H1 (cell line): Measurements from ENCODE around the gene CELF2. TPM values are rescaled to one million over a fixed set of nuclear protein-coding genes. Genes with fewer than 3 reads are reported as not detected.

Experiments
- BRCA1 ChIP-seq: IDR thresholded peaks from 2 replicates; pipeline ENCODE4 v1.6.1; 2012; ENCODE audit warnings: low read depth, low read length, improper control_type of control experiment
- CHD7 ChIP-seq: fragments of 300-600 bp; sonication (generic); IDR thresholded peaks from 2 replicates; pipeline ENCODE4 v1.7.1; 2012; ENCODE audit warnings: low read length, moderate library complexity, mild to moderate bottlenecking, inconsistent platforms; ENCODE audit not compliant: insufficient replicate concordance
- FOSL1 ChIP-seq: IDR thresholded peaks from 2 replicates; pipeline ENCODE4 v1.6.1; 2011; ENCODE audit warnings: mild to moderate bottlenecking, low read depth, low read length, moderate library complexity; ENCODE audit not compliant: insufficient read depth
- GTF2F1 ChIP-seq: IDR thresholded peaks from 2 replicates; pipeline ENCODE4 v1.6.1; 2012; ENCODE audit warnings: low read depth, low read length, improper control_type of control experiment, borderline replicate concordance
- HDAC6 ChIP-seq: IDR thresholded peaks from one replicate; pipeline ENCODE4 v1.7.1; 2012; ENCODE audit warnings: low read depth, mild to moderate bottlenecking, inconsistent platforms, low read length, moderate library complexity
- RFX5 ChIP-seq: IDR thresholded peaks from 2 replicates; pipeline ENCODE4 v1.6.1; 2011; ENCODE audit warnings: low read depth, low read length, improper control_type of control experiment, borderline replicate concordance
- SP4 ChIP-seq: IDR thresholded peaks from 2 replicates; pipeline ENCODE4 v1.6.1; 2012; ENCODE audit warnings: low read length, inconsistent platforms
- SUZ12 ChIP-seq: fragments of 200-600 bp; sonication (generic); IDR thresholded peaks from 2 replicates; pipeline ENCODE4 v1.6.1; 2012; ENCODE audit warnings: mild to moderate bottlenecking, inconsistent platforms, low read length, moderate library complexity, mixed read lengths
- TAF7 ChIP-seq: optimal IDR thresholded peaks from 2 replicates; pipeline ENCODE3; 2011; ENCODE audit warnings: low read depth, mild to moderate bottlenecking, inconsistent platforms, low read length, moderate library complexity, borderline replicate concordance
- USF2 ChIP-seq: IDR thresholded peaks from 2 replicates; pipeline ENCODE4 v1.6.1; 2011; ENCODE audit warnings: low read length, improper control_type of control experiment
- polyA plus RNA-seq, 7 experiments: library from polyadenylated mRNA; depleted of rRNA in 3 of 7; stranded (reverse) in 5 of 7; unstranded in 2 of 7; fragments of >200 nt in 5 of 7; fragments of 200-250 nt in 2 of 7; gene quantifications; 1 replicate in 5 of 7; 2 replicates in 1 of 7; 4 replicates in 1 of 7; pipeline versions ENCODE4 v1.2.1 to v1.2.3, GENCODE V29; 2011 to 2013; ENCODE audit warnings: missing spikeins in 2 of 7, mixed read lengths in 2 of 7
- total RNA-seq: library from RNA; stranded (reverse); fragmentation: NEBNext Ultra II Directional; extraction: Animal tissue kit (Norgen Biotek cat#: 25700); gene quantifications from 2 replicates; pipeline ENCODE4 v1.2.1, GENCODE V29; 2021

The CELF2 gene
- total and polyA plus RNA-seq, 2 of the 8 experiments (the other 6 are each of a cell fraction or from before 2014, with no cell fraction given): 18.3 to 22.7 TPM

GRCh38 chr10:11326913-11327616 is 309.4 kb downstream of the CELF2 start (continued):
- TF ChIP-seq CHD7: no peak
- no peak for TF ChIP-seq GTF2F1
- TF ChIP-seq FOSL1: no peak
- TF ChIP-seq USF2: no peak
- TF ChIP-seq SP4: no peak
- TF ChIP-seq SUZ12: no peak
- TF ChIP-seq RFX5: no peak
- no peak for TF ChIP-seq BRCA1
- no peak for TF ChIP-seq TAF7
- TF ChIP-seq HDAC6: no peak
